GM19397 (cell line): ENCODE data around the gene VPS9D1.
A peak's percentile ranks its signal among the peaks of the same experiment; 100 is the strongest.

ENCODE experiments used
- ATAC-seq: cut with Tn5 transposase; IDR thresholded peaks from one replicate; pipeline ENCODE4 v1.9.1; 2021; ENCODE audit warnings: mild to moderate bottlenecking, moderate library complexity; ENCODE audit not compliant: unreplicated experiment

Gene VPS9D1

DNA sequence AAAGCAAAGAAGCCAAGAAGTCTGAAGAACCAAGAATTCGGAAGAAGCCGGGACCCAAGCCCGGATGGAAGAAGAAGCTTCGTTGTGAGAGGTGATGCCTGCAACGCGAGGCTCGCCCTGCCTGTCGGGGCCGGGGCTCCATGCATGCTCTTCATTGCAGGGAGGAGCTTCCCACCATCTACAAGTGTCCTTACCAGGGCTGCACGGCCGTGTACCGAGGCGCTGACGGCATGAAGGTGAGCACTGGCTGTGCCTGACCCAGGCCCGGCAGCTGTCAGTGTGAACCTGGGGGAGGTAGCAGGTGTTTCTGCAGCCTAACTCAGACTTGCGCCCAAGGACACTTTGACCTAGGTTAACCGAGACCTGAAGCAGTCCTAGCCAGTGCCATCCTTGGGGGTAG is 12.6 kb upstream of the VPS9D1 start:
- no peak for ATAC-seq

DNA sequence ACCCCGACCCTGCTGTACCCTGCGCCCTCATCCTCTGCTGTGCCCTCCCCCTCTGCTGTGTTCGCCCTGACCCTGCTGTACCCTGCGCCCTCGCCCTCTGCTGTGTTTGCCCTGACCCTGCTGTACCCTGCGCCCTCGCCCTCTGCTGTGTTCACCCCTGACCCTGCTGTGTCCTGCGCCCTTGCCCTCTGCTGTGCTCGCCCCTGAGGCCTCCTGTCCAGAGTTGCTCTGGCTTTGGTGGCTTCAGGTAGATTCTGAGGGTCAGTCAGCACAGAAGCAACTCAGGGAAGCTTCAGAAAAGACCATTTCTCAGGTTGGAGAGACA is 12.2 kb upstream of the VPS9D1 start:
- ATAC-seq, result no peak

- no peak for ATAC-seq
These were observed 11.6 kb upstream of the VPS9D1 start for GRCh38 chr16:89732142-89732917.

GRCh38 chr16:89730610-89731234 is 10.0 kb upstream of the VPS9D1 start:
- ATAC-seq, result no peak

GRCh38 chr16:89729863-89730593 is 9.3 kb upstream of the VPS9D1 start:
- ATAC-seq, result no peak

- no peak for ATAC-seq
These were observed 8.6 kb upstream of the VPS9D1 start for GRCh38 chr16:89729293-89729692.

DNA sequence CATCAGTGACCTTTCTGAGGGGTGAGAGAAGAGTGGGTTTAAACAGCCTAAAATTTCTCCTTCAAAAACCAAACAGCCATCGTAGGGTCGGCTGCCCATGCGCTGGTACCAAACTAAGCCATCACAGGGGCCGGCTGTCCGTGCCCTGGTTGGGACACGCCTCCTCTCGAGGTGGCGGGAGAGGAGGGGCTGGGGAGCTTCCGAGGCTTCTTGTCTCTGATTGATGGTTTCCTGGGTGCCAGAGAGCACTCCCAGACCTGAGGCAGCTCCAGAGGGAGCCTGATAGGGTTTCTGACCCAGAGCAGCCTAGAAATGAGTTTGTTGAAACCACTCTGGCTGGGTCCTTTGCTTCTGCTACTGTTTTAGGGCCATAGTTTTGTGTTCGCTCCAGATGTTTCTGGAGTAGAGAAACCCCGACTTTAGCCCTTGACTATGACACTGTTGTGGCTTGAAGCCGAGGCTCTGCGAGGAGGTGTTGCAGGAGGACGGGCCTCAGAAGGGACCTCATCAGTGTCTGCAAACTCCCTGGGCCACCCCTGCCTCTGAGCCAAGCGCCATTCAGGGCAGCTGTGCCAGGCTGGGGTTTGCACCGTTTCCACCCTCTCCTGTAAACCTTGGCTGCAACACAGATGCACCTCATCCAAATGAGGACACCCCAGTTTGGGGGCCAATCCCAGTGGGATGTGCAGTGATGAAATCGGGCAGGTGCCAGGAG is 6.9 kb upstream of the VPS9D1 start:
- no peak for ATAC-seq

GRCh38 chr16:89723279-89724250 is 2.9 kb upstream of the VPS9D1 start:
- ATAC-seq, result no peak

DNA sequence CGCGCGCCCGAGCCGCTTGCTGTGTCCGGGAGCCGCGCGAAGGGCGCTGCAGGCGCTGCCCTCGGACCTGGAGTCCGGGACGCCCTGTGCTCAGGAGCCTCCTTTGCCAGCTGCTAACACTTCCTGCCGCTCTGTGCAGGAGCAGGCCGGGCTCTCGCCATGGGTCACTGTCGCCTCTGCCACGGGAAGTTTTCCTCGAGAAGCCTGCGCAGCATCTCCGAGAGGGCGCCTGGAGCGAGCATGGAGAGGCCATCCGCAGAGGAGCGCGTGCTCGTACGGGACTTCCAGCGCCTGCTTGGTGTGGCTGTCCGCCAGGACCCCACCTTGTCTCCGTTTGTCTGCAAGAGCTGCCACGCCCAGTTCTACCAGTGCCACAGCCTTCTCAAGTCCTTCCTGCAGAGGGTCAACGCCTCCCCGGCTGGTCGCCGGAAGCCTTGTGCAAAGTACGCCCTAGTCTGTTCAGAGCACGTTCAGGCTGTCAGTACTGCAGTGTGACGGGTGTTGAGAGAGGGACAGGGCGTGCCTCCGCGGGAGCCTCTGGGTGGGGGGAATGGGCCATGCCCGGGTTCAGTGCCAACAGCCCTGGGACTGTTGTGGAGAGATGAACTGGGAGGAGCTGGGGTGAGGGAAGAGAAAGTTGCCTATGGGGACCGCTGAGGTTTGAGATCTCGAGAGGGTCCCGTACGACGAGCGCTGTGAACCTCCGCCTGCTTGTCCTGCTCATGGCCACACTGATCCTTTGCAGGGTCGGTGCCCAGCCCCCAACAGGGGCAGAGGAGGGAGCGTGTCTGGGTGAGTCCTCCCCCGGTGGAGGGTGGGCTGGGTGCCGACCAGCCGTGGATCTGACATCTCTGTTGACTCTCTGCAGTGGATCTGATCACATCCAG is 1.9 kb upstream of the VPS9D1 start:
- peak; percentile 16 for ATAC-seq

DNA sequence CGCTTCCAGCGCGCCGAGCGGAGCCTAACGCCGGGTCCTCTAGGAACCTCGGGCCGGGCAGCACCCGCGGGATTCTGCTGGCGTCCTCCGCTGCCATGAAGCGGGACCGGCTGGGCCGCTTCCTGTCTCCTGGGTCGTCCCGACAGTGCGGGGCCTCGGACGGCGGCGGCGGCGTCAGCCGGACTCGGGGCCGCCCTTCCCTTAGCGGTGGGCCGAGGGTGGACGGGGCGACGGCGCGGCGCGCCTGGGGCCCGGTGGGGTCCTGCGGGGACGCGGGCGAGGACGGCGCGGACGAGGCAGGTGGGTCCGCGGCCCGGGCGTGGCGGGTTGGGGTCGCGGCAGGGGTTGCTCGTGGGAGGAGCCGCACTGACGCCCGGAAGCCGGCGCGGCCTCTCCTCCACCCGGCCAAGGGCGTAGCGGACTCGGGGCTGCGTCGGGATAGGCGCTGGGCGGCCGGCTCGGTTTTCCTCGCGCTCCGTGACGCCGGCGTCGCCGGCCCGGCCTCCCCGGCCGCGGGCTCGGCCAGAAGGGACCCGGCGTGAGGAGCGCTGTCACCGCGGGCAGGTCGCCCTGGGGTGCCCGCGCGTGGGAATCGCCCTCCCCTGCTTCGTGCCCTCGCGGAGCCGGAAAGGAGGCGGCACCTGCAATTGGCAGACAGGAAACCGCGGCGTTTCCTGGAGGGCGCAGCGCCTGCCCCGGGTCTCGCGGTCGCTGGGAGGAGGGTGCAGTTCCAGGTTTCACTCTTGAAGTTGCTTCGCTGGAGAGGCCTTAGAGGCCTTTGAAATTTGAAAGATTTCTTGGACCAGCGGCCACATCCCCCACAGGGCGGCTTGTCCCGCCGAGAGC is 1.1 kb upstream of the VPS9D1 start:
- peak; percentile 28 for ATAC-seq

DNA sequence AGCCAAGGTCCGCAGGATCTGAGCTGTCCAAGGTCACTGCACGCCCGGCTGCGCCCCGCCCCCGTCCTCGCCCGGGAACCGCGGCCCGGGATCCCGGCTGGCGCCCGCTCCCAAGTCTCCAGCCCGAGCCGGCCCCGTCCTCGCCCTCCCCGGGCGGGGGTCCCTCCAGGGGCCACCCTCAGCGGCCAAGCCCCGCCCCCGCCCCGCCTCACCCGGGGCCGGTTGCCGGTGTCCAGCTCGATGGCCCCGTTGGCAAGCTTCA is 216 bp downstream of the VPS9D1 start:
- peak; percentile 21 for ATAC-seq

DNA sequence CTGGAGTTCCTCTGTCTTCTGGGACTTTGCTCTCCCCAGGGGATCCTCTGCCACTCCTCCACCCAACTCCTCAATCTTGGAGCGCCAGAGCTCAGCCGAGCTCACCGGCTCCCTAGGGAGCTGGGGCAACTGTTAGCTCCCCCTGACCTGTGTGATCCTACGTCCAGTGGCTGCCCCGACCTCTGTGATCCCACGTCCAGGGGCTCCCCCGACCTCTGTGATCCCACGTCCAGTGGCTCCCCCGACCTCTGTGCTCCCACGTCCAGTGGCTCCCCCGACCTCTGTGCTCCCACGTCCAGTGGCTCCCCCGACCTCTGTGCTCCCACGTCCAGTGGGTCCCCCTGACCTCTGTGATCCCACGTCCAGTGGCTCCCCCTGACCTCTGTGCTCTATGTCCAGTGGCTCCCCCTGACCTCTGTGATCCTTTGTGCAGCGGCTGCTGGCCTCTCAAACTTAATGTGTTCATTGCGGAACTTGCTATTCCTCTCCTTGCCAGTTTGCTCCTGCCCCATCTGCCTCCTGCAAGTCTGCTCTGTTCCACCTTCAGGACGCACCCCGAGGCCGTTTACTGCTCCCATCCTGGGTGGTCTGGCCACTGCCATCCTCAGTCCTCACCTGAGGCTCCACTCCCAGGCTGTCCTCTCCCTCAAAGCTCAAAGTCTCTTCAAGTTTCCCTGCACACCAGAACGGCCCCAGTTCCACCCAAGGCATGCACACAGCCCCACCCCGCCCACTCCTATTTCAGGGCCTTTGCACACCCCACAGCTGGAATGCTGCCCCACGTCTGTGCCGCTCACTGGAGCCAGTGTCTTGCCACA is 2.8 kb downstream of the VPS9D1 start:
- no peak for ATAC-seq

DNA sequence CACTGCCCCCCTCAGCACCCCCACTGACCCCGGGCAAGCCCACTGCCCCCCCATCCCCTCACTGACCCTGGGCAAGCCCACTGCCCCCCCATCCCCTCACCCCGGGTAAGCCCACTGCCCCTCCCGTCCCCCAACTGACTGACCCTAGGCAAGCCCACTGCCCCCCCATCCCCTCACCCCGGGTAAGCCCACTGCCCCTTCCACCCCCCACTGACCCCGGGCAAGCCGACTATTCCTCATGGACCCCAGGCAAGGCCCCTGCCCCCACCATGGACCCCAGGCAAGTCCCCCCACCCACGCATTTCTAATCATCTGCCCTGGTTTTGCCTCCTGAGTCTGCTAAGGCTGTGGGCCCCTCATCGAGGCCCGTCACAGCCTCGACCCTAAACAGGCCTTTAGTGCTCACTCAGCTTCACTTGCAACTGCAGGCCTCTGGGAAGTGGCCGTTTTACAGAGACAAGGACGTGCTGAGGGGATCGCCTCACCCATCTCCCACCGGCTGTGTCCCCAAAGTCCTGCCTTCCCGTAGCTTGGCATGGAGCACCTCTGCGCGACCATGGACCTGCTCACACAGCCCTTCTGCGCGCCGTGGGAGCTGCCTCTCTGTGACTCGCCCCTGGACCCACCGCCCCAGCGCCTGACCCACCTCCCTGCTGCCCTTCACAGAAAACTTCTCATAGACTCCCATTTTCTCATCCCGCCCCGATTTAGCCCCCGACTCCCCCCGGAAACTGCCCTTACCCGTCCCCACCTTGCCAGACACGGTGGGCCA is 3.6 kb downstream of the VPS9D1 start:
- no peak for ATAC-seq

DNA sequence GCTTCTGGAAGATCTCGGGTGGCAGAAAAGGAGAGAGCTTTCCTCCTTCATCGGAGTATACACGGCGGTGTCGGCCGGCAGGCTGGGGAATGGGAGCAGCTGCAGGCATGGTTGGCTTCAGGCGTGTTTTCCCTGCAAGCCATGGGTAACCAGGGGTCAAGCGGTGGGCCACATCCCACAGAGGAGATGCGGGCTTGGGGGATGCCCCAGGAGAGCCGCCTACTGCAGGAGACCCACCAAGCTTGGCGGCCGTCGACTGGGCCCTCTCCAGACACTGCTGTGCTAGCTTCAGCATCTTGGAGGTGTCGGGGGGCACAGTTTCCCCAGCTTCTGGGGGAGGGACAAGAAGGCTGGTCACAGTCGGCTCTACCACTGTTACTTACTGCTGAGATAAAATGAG is 4.2 kb downstream of the VPS9D1 start:
- no peak for ATAC-seq

DNA sequence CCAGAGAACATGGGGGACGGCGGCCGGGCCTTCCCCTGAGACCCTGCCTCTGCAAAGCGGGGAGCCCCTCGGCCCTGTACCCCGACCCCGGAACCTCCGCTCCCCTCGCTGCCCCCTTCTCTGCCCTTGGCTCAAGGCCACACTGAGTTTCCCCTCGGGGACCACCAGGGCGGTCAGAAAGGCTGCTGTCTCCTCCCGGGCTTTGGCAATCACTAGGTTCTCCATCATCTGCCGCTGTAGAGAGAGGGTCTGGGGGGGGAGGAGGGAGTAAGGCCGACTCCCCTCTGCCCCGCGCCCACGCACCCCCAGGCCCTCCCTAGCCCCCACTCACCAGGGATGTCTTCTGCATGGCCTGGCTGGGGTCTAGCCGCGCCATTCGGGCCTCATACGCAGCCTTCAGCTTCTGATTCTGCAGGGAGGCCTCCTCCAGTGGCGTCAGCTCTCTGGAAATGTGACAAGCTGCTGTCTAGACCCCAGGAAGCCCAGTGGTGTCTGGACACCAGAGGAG is 8.4 kb downstream of the VPS9D1 start:
- ATAC-seq, result no peak

- no peak for ATAC-seq
These were observed 9.0 kb downstream of the VPS9D1 start for GRCh38 chr16:89711601-89712273.
